Measurements from ENCODE around the gene ARFIP2. TPM values are rescaled to one million over a fixed set of nuclear protein-coding genes. Genes with fewer than 3 reads are reported as not detected.

ARFIP2 gene
- total RNA-seq, 2 donors from 2014 or later, result 52.1 to 62.8 TPM

DNA sequence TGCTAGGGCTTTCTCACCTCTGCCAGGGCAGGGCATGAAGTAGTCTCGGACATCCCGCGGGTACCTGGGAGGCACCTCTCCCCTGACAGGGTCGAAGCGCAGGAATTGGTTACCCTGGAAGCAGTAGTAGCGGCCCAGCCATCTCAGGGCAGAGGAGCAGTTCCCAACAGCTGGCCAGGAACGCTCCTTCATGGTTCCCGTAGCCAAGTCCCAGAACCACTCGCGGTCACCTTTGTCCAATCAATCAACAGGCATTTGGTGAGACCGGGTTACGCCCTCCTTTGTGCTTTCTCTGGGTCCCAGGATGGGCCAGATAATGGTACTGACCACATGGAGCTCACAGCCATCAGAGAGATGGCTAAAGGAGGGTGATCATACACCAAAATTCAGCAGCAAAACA is 43.7 kb downstream of the ARFIP2 start:
- Histone ChIP-seq H3K36me3 (no peaks in the 10 kb centered on the region), H3K4me1 (ENCODE audit: control insufficient read depth in 1 of 2, low read depth in 2 of 2) (peaks cover 4 to 17% of the 10 kb centered on the region in 2 donors), H3K9me3 (no peaks in the 10 kb centered on the region), H3K27ac (no peak overlapping the region), H3K27me3 (replicated peaks; ENCODE audit: insufficient read depth) (no peaks in the 10 kb centered on the region), H3K4me3 (no peak overlapping the region)
- no peak for ATAC-seq (ENCODE audit: insufficient number of reproducible peaks, low FRiP score, low read depth)
- DNase-seq (ENCODE audit: low spot score), result no peak
- TF ChIP-seq, protein P1, sequence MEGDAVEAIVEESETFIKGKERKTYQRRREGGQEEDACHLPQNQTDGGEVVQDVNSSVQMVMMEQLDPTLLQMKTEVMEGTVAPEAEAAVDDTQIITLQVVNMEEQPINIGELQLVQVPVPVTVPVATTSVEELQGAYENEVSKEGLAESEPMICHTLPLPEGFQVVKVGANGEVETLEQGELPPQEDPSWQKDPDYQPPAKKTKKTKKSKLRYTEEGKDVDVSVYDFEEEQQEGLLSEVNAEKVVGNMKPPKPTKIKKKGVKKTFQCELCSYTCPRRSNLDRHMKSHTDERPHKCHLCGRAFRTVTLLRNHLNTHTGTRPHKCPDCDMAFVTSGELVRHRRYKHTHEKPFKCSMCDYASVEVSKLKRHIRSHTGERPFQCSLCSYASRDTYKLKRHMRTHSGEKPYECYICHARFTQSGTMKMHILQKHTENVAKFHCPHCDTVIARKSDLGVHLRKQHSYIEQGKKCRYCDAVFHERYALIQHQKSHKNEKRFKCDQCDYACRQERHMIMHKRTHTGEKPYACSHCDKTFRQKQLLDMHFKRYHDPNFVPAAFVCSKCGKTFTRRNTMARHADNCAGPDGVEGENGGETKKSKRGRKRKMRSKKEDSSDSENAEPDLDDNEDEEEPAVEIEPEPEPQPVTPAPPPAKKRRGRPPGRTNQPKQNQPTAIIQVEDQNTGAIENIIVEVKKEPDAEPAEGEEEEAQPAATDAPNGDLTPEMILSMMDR (IDR thresholded peaks at IDR 0.05), result no peak

DNA sequence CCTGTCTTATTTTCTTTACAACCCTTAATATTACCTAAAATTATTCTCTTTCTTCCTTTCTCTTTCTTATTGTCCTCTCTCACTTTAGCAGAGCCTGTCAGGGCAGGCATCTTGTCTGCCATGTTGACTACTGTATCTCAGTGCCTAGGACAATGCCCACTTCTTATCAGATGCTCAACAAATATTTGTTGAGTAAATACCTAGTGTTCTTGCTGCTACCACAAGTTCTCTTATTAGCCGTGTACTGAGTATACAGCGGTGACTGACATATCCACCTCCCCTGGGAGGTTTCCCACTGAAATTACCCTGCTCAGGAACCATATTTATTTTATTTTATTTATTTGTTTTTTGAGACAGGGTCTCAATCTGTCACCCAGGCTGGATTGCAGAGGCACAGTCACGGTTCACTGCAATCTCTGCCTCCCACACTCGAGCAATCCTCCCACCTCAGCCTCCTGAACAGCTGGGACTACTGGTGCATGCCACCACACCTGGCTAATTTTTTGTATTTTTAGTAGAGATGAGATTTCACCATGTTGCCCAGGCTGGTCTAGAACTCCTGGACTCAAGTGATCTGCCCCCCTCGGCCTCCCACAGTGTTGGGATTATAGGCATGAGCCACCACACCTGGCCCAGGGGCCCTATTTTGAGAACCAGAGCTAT is 47.0 kb downstream of the ARFIP2 start:
- DNase-seq (ENCODE audit: low spot score) (no peak), ATAC-seq (ENCODE audit: insufficient number of reproducible peaks, low FRiP score, low read depth) (no peak)
- Histone ChIP-seq H3K4me3 (no peak overlapping the region), H3K27me3 (replicated peaks; ENCODE audit: insufficient read depth) (no peaks in the 10 kb centered on the region), H3K27ac (no peak overlapping the region), H3K36me3 (no peaks in the 10 kb centered on the region), H3K9me3 (no peaks in the 10 kb centered on the region), H3K4me1 (ENCODE audit: control insufficient read depth in 1 of 2, low read depth in 2 of 2) (no peaks in the 10 kb centered on the region)
- TF ChIP-seq, protein P1 (IDR thresholded peaks at IDR 0.05), result no peak

DNA sequence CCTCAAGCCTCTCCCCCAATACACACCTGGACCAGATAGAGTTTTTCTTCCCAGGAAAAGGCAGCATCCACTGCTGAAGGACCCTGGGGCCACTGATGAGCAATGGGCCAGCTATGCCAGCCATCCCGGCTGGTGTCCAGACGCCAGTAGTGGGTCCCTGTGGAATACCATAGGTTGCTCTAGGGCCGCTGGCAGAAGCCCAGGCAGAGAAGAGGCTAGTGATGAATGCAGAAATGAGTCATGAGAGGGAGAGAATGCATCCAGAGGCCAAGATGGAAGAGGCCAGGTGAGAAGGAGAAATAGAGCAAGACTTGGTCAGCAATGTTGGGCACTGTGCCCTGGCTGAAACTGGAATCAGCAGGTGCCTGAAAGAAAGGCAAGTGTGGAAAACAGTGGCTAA is 49.3 kb downstream of the ARFIP2 start:
- TF ChIP-seq, protein P1 (IDR thresholded peaks at IDR 0.05), result no peak
- no peak for DNase-seq (ENCODE audit: low spot score)
- ATAC-seq (ENCODE audit: insufficient number of reproducible peaks, low FRiP score, low read depth), result no peak

DNA sequence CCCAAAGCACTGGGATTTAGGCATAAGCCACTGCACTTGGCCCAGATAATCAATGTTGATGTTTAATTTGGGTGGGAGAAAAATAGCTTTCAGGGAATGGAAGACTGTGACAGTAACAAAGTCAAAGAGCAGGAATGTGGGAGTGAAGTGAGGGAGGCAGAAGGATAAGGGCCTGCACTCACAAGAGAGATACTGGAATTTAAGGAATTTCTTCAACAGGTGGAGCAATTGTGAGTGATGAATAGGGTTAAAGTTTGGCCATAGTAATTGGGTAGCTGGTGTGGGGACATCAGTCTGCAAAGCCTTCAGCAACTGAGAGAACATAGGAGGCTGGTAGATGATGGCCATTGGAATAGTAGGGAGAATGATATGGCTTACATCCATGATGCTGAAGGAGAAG is 53.6 kb downstream of the ARFIP2 start:
- no peaks in the 10 kb centered on the region for H3K36me3 ChIP-seq
- DNase-seq (ENCODE audit: low spot score), result no peak
- no peaks in the 10 kb centered on the region for H3K27me3 ChIP-seq (replicated peaks; ENCODE audit: insufficient read depth)
- H3K4me3 ChIP-seq, result no peak overlapping the region
- ATAC-seq (ENCODE audit: insufficient number of reproducible peaks, low FRiP score, low read depth), result no peak
- no peak overlapping the region for H3K27ac ChIP-seq
- TF ChIP-seq, protein P1 (IDR thresholded peaks at IDR 0.05), result no peak
- no peaks in the 10 kb centered on the region for H3K9me3 ChIP-seq
- H3K4me1 ChIP-seq (ENCODE audit: control insufficient read depth in 1 of 2, low read depth in 2 of 2), result no peaks in the 10 kb centered on the region

More for the DNA sequence above, 49.3 kb downstream of the ARFIP2 start:
- Histone ChIP-seq H3K4me3 (no peak overlapping the region), H3K4me1 (ENCODE audit: control insufficient read depth in 1 of 2, low read depth in 2 of 2) (no peaks in the 10 kb centered on the region), H3K27me3 (replicated peaks; ENCODE audit: insufficient read depth) (no peaks in the 10 kb centered on the region), H3K9me3 (no peaks in the 10 kb centered on the region), H3K27ac (no peak overlapping the region), H3K36me3 (no peaks in the 10 kb centered on the region)

Other genes with a start within 250 kb of the ARFIP2 start
- 10 to 100 TPM; 53.4 to 63.2 TPM for gene FHIP1B, start 246.7 kb downstream of the ARFIP2 start, total RNA-seq
- gene CNGA4, start 242.2 kb downstream of the ARFIP2 start, total RNA-seq, result not detected
- gene CCKBR, start 221.5 kb downstream of the ARFIP2 start, total RNA-seq, result not detected
- 100 to 1,000 TPM; 303 to 717 TPM for gene CAVIN3, start 160.8 kb downstream of the ARFIP2 start, total RNA-seq
- gene SMPD1, start 90.9 kb downstream of the ARFIP2 start, total RNA-seq, result 10 to 100 TPM; 36.6 to 51.3 TPM
- gene APBB1, start 62.2 kb downstream of the ARFIP2 start, total RNA-seq, result 10 to 100 TPM; 40.0 to 63.6 TPM
- 1 to 10 TPM in 1 of 2 donors, under 1 TPM in 1; 0.54 to 2.9 TPM for gene HPX, start 40.3 kb downstream of the ARFIP2 start, total RNA-seq
- gene TRIM3, start 7.4 kb downstream of the ARFIP2 start, total RNA-seq, result 10 to 100 TPM; 40.3 to 40.4 TPM
- 10 to 100 TPM; 47.7 to 49.9 TPM for gene TIMM10B, start 170 bp upstream of the ARFIP2 start, total RNA-seq
- 10 to 100 TPM; 23.9 to 26.5 TPM for gene DNHD1, start 15.9 kb upstream of the ARFIP2 start, total RNA-seq
- gene RRP8, start 122.3 kb upstream of the ARFIP2 start, total RNA-seq, result 10 to 100 TPM; 13.9 to 35.8 TPM
- 100 to 1,000 TPM; 338 to 588 TPM for gene ILK, start 122.4 kb upstream of the ARFIP2 start, total RNA-seq
- gene TAF10, start 130.9 kb upstream of the ARFIP2 start, total RNA-seq, result 10 to 100 TPM; 39.5 to 40.0 TPM
- 10 to 100 TPM; 66.7 to 75.6 TPM for gene TPP1, start 138.1 kb upstream of the ARFIP2 start, total RNA-seq
- gene DCHS1, start 174.5 kb upstream of the ARFIP2 start, total RNA-seq, result 10 to 100 TPM; 62.3 to 73.5 TPM
- 10 to 100 TPM; 20.6 to 53.6 TPM for gene MRPL17, start 202.0 kb upstream of the ARFIP2 start, total RNA-seq